Measurements from ENCODE around the gene KHDRBS1. TPM values are rescaled to one million over a fixed set of nuclear protein-coding genes. Genes with fewer than 3 reads are reported as not detected.

Gene KHDRBS1
- total RNA-seq, 1 experiment from 2014 or later: 267 TPM

DNA sequence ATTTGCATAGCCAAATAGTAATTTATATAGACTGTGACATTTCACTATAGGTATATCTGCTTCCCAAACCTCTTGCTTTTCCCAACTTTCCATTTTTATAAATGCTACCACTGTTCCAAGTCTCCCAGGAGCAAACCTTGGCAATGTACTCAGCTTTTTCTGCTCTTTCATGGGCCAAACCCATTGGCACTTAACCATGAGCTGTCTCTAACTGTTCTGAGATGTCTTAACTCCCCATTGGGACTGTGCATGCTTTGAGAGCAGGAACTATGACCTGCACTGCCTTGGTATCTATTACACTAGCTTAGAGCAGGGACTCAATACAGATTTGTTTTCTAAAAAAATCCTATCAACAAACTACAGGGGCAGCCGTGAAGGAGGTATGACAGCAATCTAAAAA is 22.5 kb upstream of the KHDRBS1 start:
- H2BK20ac ChIP-seq (ENCODE audit: low read depth, low read length, poor library complexity, severe bottlenecking): no peak overlapping the region
- no peak overlapping the region for H3K56ac ChIP-seq (ENCODE audit: insufficient read length, low read depth, low read length)
- Mint-ChIP-seq H3K27ac (no peak overlapping the region), H3K4me3 (no peak overlapping the region), H3K4me1 (peaks cover 12 to 13% of the 10 kb centered on the region in 2 experiments), H3K9me3 (no peaks in the 10 kb centered on the region), H3K27me3 (ENCODE audit: low read depth) (peaks cover 1% of the 10 kb centered on the region; the same call in 1 of the 2 replicates), H3K36me3 (ENCODE audit: insufficient read depth in 1 of 3, low read depth in 3 of 3) (no peaks in the 10 kb centered on the region)
- H3K79me1 ChIP-seq (ENCODE audit: insufficient read depth, low read depth, low read length, poor library complexity, severe bottlenecking): no peaks in the 10 kb centered on the region
- H3K4me2 ChIP-seq (ENCODE audit: insufficient read depth, insufficient read length, low read length): no peak overlapping the region
- WGBS (ENCODE audit: extremely low coverage, insufficient read length, low lambda C conversion rate): no CpG with 5 or more reads among the region's 1 CpG
- H3K9ac ChIP-seq (ENCODE audit: extremely low read depth, insufficient read length, low read length): no peak overlapping the region
- no peak overlapping the region for H2BK5ac ChIP-seq (ENCODE audit: insufficient read length, low read length)
- no peak overlapping the region for H2AK5ac ChIP-seq (ENCODE audit: insufficient read length, low read length)
- no peak overlapping the region for H3K18ac ChIP-seq (ENCODE audit: insufficient read length, low read depth, low read length)
- no peak overlapping the region for H4K8ac ChIP-seq (replicated peaks; ENCODE audit: insufficient read length, low read depth, low read length)
- H2AFZ ChIP-seq (ENCODE audit: low read length): no peak overlapping the region
- H3K4ac ChIP-seq (ENCODE audit: low read depth, low read length): no peak overlapping the region
- no peaks in the 10 kb centered on the region for H3K23me2 ChIP-seq (ENCODE audit: insufficient read length, low read depth, low read length, poor library complexity, severe bottlenecking)
- TF ChIP-seq, protein P1, sequence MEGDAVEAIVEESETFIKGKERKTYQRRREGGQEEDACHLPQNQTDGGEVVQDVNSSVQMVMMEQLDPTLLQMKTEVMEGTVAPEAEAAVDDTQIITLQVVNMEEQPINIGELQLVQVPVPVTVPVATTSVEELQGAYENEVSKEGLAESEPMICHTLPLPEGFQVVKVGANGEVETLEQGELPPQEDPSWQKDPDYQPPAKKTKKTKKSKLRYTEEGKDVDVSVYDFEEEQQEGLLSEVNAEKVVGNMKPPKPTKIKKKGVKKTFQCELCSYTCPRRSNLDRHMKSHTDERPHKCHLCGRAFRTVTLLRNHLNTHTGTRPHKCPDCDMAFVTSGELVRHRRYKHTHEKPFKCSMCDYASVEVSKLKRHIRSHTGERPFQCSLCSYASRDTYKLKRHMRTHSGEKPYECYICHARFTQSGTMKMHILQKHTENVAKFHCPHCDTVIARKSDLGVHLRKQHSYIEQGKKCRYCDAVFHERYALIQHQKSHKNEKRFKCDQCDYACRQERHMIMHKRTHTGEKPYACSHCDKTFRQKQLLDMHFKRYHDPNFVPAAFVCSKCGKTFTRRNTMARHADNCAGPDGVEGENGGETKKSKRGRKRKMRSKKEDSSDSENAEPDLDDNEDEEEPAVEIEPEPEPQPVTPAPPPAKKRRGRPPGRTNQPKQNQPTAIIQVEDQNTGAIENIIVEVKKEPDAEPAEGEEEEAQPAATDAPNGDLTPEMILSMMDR (conservative IDR thresholded peaks at IDR 0.05): no peak
- no peaks in the 10 kb centered on the region for H3K27me3 ChIP-seq (ENCODE audit: insufficient read depth, low read length)
- H3K14ac ChIP-seq (ENCODE audit: insufficient read depth, low read length): no peak overlapping the region
- H2BK12ac ChIP-seq (ENCODE audit: insufficient read length, low read depth, low read length): no peak overlapping the region
- H4K5ac ChIP-seq (ENCODE audit: insufficient read length, low read depth, low read length): no peak overlapping the region
- H3K9me3 ChIP-seq (ENCODE audit: control insufficient read depth, low read depth, low read length): no peaks in the 10 kb centered on the region
- H4K91ac ChIP-seq (ENCODE audit: insufficient read length, low read depth, low read length): no peak overlapping the region
- no peak for DNase-seq
- H2BK120ac ChIP-seq (ENCODE audit: low read depth, low read length, poor library complexity, severe bottlenecking): no peak overlapping the region
- H3K27ac ChIP-seq (ENCODE audit: insufficient read length, low read depth, low read length): no peak overlapping the region
- no peak overlapping the region for H3T11ph ChIP-seq (ENCODE audit: low read length)
- no peaks in the 10 kb centered on the region for H3K79me2 ChIP-seq (ENCODE audit: insufficient read depth, low read length)
- no peak overlapping the region for H3K23ac ChIP-seq (ENCODE audit: insufficient read length, low read depth, low read length)
- no peak overlapping the region for H2BK15ac ChIP-seq (ENCODE audit: low read depth, low read length)
- peaks cover 4% of the 10 kb centered on the region; the same call in 1 of the 2 replicates for H3K4me1 ChIP-seq (ENCODE audit: insufficient read depth, low read length)
- no peaks in the 10 kb centered on the region for H4K20me1 ChIP-seq (ENCODE audit: control insufficient read depth, insufficient read depth, insufficient read length)

Measured in H9 (cell line).